Neural progenitor cell (in vitro differentiated cells): Measurements from ENCODE around the gene ZNF141. TPM values are rescaled to one million over a fixed set of nuclear protein-coding genes. Genes with fewer than 3 reads are reported as not detected.
A peak's percentile ranks its signal among the peaks of the same experiment; 100 is the strongest.
"Not testable (repeated sequence)": the region's sequence is repeated elsewhere in the genome, so short reads cannot be mapped to it uniquely, and the experiment has no call there.

Experiments used
- DNase-seq: peaks from one replicate; pipeline ENCODE4 v3.0.0-alpha.2; 2016; ENCODE audit warnings: low spot score
- H2AFZ ChIP-seq: fragments of 200-600 bp; sonication (generic); replicated peaks from 2 replicates; pipeline ENCODE4 v1.6.1; 2016; ENCODE audit warnings: antibody characterized with exemption
- H3F3A ChIP-seq: fragments of 200-600 bp; sonication (generic); 2 replicates; pipeline ENCODE4 v1.6.1; 2016; ENCODE audit warnings: antibody characterized with exemption, low read depth
- H3K27ac ChIP-seq: fragments of 200-600 bp; sonication (generic); 2 replicates; pipeline ENCODE4 v1.5.1; 2016; ENCODE audit warnings: mild to moderate bottlenecking
- H3K27me3 ChIP-seq: fragments of 200-600 bp; sonication (generic); 2 replicates; pipeline ENCODE4 v1.6.1; 2016; ENCODE audit warnings: mild to moderate bottlenecking, moderate library complexity
- H3K36me3 ChIP-seq: fragments of 200-600 bp; sonication (generic); 2 replicates; pipeline ENCODE4 v1.5.1; 2016
- H3K4me1 ChIP-seq: fragments of 200-600 bp; sonication (generic); 2 replicates; pipeline ENCODE4 v1.6.1; 2016; ENCODE audit warnings: mixed run types
- H3K4me2 ChIP-seq: fragments of 200-600 bp; sonication (generic); 2 replicates; pipeline ENCODE4 v1.6.1; 2016
- H3K4me3 ChIP-seq: fragments of 200-600 bp; sonication (generic); 2 replicates; pipeline ENCODE4 v1.5.1; 2016
- H3K79me2 ChIP-seq: fragments of 200-600 bp; sonication (generic); 2 replicates; pipeline ENCODE4 v1.6.1; 2016; ENCODE audit warnings: low read depth
- H3K9ac ChIP-seq: fragments of 200-600 bp; sonication (generic); 2 replicates; pipeline ENCODE4 v1.6.1; 2016
- H3K9me3 ChIP-seq: fragments of 200-600 bp; sonication (generic); 2 replicates; pipeline ENCODE4 v1.5.1; 2016; ENCODE audit warnings: low read depth
- H4K20me1 ChIP-seq: fragments of 200-600 bp; sonication (generic); 2 replicates; pipeline ENCODE4 v1.6.1; 2016; ENCODE audit warnings: low read depth
- H3K27ac Mint-ChIP-seq: 3 replicates; pipeline ENCODE4 v1.8.0; 2021; ENCODE audit warnings: mixed read lengths
- H3K27me3 Mint-ChIP-seq: 2 replicates; pipeline ENCODE4 v1.8.0; 2022; ENCODE audit warnings: low read depth, mild to moderate bottlenecking, inconsistent platforms, moderate library complexity, mixed read lengths; ENCODE audit not compliant: insufficient read depth
- H3K36me3 Mint-ChIP-seq: 3 replicates; pipeline ENCODE4 v1.8.0; 2021; ENCODE audit warnings: mixed read lengths
- H3K4me1 Mint-ChIP-seq: 3 replicates; pipeline ENCODE4 v1.8.0; 2021; ENCODE audit warnings: mixed read lengths
- H3K4me3 Mint-ChIP-seq: 3 replicates; pipeline ENCODE4 v1.8.0; 2021; ENCODE audit warnings: mild to moderate bottlenecking, moderate library complexity, mixed read lengths
- H3K9me3 Mint-ChIP-seq: 3 replicates; pipeline ENCODE4 v1.8.0; 2020; ENCODE audit warnings: mixed read lengths
- EZH2 ChIP-seq: fragments of 200-600 bp; sonication (generic); IDR thresholded peaks from 2 replicates; pipeline ENCODE4 v1.6.1; 2017; ENCODE audit warnings: antibody characterized with exemption, mild to moderate bottlenecking, moderate library complexity
- EZH2phosphoT487 ChIP-seq: fragments of 200-600 bp; sonication (generic); IDR thresholded peaks from 2 replicates; pipeline ENCODE4 v1.6.1; 2017; ENCODE audit warnings: antibody characterized with exemption
- microRNA counts: library from miRNA; unstranded; fragments of <30 nt; microRNA quantifications from one replicate; lab custom pipeline; 2016
- microRNA-seq: library from miRNA; unstranded; fragments of <30 nt; microRNA quantifications from one replicate; pipeline ENCODE4, GENCODE V29; 2016
- small RNA-seq: library from RNA; depleted of rRNA; stranded (forward); fragments of <200 nt; gene quantifications from one replicate; pipeline ENCODE3, GENCODE V24; 2015
- total RNA-seq: library from RNA; depleted of rRNA; stranded (reverse); fragments of >200 nt; gene quantifications from 2 replicates; pipeline ENCODE4 v1.2.3, GENCODE V29; 2015; ENCODE audit warnings: low replicate concordance
- TF ChIP-seq, protein P1 (sequence below): fragments of 200-600 bp; sonication (generic); IDR thresholded peaks from 2 replicates; pipeline ENCODE4 v1.5.1; 2017; ENCODE audit warnings: antibody characterized with exemption, mild to moderate bottlenecking

ZNF141 gene
- total RNA-seq, 1 donor from 2014 or later: 60.5 TPM

DNA sequence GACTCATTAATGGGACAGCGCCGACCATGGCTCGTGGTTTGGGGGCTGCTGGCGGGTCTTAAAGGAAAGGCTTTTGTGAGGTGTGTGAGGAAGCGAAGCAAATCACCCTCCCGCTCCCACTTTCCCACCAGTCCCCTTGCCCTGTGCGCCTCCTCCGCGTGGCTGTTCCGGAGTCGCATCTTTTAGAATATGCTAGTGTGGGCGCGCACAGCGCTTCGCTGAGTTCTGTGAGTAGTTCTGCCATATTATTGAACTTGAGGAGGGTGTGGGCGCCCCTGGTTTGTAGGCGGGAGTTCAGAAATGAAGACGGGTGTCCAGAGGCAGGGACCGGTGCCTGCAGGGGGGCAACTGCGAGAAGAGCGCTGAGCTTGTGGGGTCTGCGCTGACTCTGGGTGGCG lies 49.1 kb downstream of the ZNF141 start:
- peaks cover 7% of the 10 kb centered on the region for H3K36me3 Mint-ChIP-seq
- H3K27ac Mint-ChIP-seq: no peak overlapping the region
- H3K79me2 ChIP-seq: no peaks in the 10 kb centered on the region
- H3K9me3 Mint-ChIP-seq: peaks cover 71% of the 10 kb centered on the region
- no peak overlapping the region for H3K4me3 ChIP-seq
- no peaks in the 10 kb centered on the region for H3K4me1 Mint-ChIP-seq
- H3K4me1 ChIP-seq: no peaks in the 10 kb centered on the region
- no peak overlapping the region for H3K27ac ChIP-seq
- no peak for TF ChIP-seq EZH2phosphoT487
- TF ChIP-seq, protein P1, sequence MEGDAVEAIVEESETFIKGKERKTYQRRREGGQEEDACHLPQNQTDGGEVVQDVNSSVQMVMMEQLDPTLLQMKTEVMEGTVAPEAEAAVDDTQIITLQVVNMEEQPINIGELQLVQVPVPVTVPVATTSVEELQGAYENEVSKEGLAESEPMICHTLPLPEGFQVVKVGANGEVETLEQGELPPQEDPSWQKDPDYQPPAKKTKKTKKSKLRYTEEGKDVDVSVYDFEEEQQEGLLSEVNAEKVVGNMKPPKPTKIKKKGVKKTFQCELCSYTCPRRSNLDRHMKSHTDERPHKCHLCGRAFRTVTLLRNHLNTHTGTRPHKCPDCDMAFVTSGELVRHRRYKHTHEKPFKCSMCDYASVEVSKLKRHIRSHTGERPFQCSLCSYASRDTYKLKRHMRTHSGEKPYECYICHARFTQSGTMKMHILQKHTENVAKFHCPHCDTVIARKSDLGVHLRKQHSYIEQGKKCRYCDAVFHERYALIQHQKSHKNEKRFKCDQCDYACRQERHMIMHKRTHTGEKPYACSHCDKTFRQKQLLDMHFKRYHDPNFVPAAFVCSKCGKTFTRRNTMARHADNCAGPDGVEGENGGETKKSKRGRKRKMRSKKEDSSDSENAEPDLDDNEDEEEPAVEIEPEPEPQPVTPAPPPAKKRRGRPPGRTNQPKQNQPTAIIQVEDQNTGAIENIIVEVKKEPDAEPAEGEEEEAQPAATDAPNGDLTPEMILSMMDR: no peak
- TF ChIP-seq EZH2: no peak
- DNase-seq: no peak
- H4K20me1 ChIP-seq: no peaks in the 10 kb centered on the region
- H2AFZ ChIP-seq: no peak overlapping the region
- H3K4me3 Mint-ChIP-seq: no peak overlapping the region
- no peak overlapping the region for H3K4me2 ChIP-seq
- H3K9ac ChIP-seq: no peak overlapping the region
- peaks cover 5% of the 10 kb centered on the region for H3K27me3 Mint-ChIP-seq
- H3K36me3 ChIP-seq: no peaks in the 10 kb centered on the region
- no peaks in the 10 kb centered on the region for H3K9me3 ChIP-seq
- no peaks in the 10 kb centered on the region for H3K27me3 ChIP-seq
- no peaks in the 10 kb centered on the region for H3F3A ChIP-seq

DNA sequence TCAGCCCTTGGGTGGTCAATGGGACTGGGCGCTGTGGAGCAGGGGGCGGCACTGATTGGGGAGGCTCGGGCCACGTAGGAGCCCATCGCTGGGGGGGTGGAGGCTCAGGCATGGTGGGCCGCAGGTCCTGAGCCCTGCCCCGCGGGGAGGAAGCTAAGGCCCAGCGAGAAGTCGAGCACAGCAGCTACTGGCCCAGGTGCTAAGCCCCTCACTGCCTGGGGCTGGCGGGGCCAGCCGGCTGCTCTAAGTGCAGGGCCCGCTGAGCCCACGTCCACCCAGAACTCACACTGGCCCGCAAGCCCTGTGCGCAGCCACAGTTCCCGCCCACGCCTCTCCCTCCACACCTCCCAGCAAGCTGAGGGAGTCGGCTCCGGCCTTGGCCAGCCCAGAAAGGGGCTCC lies 66.4 kb downstream of the ZNF141 start:
- TF ChIP-seq EZH2phosphoT487 (no peak), EZH2 (no peak)
- H2AFZ ChIP-seq: no peak overlapping the region
- Mint-ChIP-seq H3K4me1 (no peaks in the 10 kb centered on the region), H3K9me3 (peaks cover 42% of the 10 kb centered on the region), H3K27ac (no peak overlapping the region), H3K36me3 (peaks cover 3% of the 10 kb centered on the region), H3K27me3 (peaks cover 5% of the 10 kb centered on the region), H3K4me3 (no peak overlapping the region)
- H3K4me2 ChIP-seq: no peak overlapping the region
- no peak overlapping the region for H3K27ac ChIP-seq
- no peaks in the 10 kb centered on the region for H3K79me2 ChIP-seq
- H3K9ac ChIP-seq: no peak overlapping the region
- H3K27me3 ChIP-seq: no peaks in the 10 kb centered on the region
- no peaks in the 10 kb centered on the region for H3K36me3 ChIP-seq
- no peaks in the 10 kb centered on the region for H3K4me1 ChIP-seq
- H4K20me1 ChIP-seq: no peaks in the 10 kb centered on the region
- peaks cover 5% of the 10 kb centered on the region for H3K9me3 ChIP-seq
- no peak overlapping the region for H3K4me3 ChIP-seq
- no peaks in the 10 kb centered on the region for H3F3A ChIP-seq
- no peak for DNase-seq

DNA sequence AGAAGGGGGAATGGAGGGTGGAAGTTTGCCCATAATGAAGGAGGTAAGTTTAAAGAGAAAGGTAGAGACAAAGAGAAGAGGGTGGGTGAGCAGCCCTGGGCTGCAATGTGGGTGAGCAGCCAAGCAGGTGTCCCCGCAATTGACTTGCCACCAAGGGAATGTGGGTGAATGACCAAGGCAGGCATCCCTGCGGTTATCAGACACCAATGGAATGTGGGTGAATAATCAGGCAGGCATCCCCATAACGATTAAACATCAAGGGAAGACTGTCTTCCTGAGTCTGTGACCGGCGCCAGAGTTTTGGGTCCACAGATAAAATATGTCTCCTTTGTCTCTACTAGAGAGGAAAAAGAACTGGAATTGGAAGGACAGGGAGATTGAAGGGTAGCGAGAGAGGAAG lies 70.7 kb downstream of the ZNF141 start:
- not testable (repeated sequence) for H3K27me3 ChIP-seq, H3K79me2 ChIP-seq, H3K27ac ChIP-seq, H2AFZ ChIP-seq, H3K9ac ChIP-seq, H4K20me1 ChIP-seq, H3K9me3 ChIP-seq, H3K4me2 ChIP-seq, H3K4me3 ChIP-seq, H3K36me3 ChIP-seq, H3K27ac Mint-ChIP-seq, H3F3A ChIP-seq, H3K4me3 Mint-ChIP-seq, H3K4me1 Mint-ChIP-seq, DNase-seq, H3K36me3 Mint-ChIP-seq, H3K4me1 ChIP-seq, H3K27me3 Mint-ChIP-seq
- H3K9me3 Mint-ChIP-seq: peaks cover 70% of the 10 kb centered on the region

DNA sequence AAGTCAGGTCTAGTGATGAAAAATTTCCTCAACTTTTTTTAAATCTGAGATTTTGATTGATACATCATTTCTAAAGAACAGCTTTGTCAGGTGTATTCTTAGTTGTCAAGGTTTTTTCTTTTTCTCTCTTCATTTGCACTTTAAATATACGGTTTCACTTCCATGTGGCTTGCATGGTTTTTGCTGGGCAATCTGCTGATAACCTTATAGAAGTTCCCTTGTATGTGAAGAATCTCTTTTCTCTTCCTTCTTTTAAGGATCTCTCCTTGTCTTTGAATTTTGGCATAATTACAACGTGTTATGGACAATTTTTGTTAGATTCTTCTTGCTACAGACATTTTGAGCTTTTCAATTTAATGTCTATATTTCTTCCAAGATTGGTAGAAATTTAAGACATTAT lies 85.0 kb downstream of the ZNF141 start:
- H3K79me2 ChIP-seq: no peaks in the 10 kb centered on the region
- H2AFZ ChIP-seq: no peak overlapping the region
- no peak overlapping the region for H3K27ac ChIP-seq
- no peaks in the 10 kb centered on the region for H4K20me1 ChIP-seq
- H3K4me1 ChIP-seq: no peaks in the 10 kb centered on the region
- Mint-ChIP-seq H3K4me3 (no peak overlapping the region), H3K27ac (no peak overlapping the region), H3K27me3 (peaks cover 2% of the 10 kb centered on the region), H3K4me1 (no peaks in the 10 kb centered on the region), H3K9me3 (peaks cover 81% of the 10 kb centered on the region), H3K36me3 (peaks cover 28% of the 10 kb centered on the region)
- H3K9me3 ChIP-seq: peaks cover 54% of the 10 kb centered on the region
- no peak for DNase-seq
- H3K9ac ChIP-seq: no peak overlapping the region
- peaks cover 20% of the 10 kb centered on the region for H3K36me3 ChIP-seq
- no peak overlapping the region for H3K4me3 ChIP-seq
- H3F3A ChIP-seq: peaks cover 6% of the 10 kb centered on the region
- H3K4me2 ChIP-seq: no peak overlapping the region
- TF ChIP-seq EZH2: no peak
- no peak for TF ChIP-seq EZH2phosphoT487
- TF ChIP-seq, protein P1: no peak
- H3K27me3 ChIP-seq: no peaks in the 10 kb centered on the region

MicroRNA genes within 50 kb of the gene (microRNA counts, 767-probe panel; counts per million panel counts)
- microRNA hsa-miR-571 (lab: Ali Mortazavi, UCI): 460 counts per million, percentile 90 among the panel's probes with 10 or more counts

Small RNAs within 50 kb of the gene (microRNA-seq; reads per million reads assigned to microRNA genes)
- gene MIR571: not detected

Small RNAs within 50 kb of the gene (small RNA-seq; reads per million reads assigned to genes)
- gene AC079140.2 (0.41 reads per million, percentile 44 among the genes with 10 or more reads in this experiment), gene MIR571 (not detected), gene ZNF519P4 (not detected)

Other genes with a start within 250 kb of the ZNF141 start
- 11.9 and 15.4 TPM in 2 replicates for gene ZNF718, start 213.3 kb upstream of the ZNF141 start, total RNA-seq
- not detected in 2 replicates for gene ZNF732, start 32.3 kb upstream of the ZNF141 start, total RNA-seq
- 36.5 and 59.2 TPM in 2 replicates for gene ZNF721, start 161.3 kb downstream of the ZNF141 start, total RNA-seq
- gene PIGG, start 161.4 kb downstream of the ZNF141 start, total RNA-seq: 33.4 and 45.1 TPM in 2 replicates
- not detected in 2 replicates for gene TMEM271, start 238.5 kb downstream of the ZNF141 start, total RNA-seq